Measurements from ENCODE around the gene NTSR1.

The NTSR1 gene

DNA sequence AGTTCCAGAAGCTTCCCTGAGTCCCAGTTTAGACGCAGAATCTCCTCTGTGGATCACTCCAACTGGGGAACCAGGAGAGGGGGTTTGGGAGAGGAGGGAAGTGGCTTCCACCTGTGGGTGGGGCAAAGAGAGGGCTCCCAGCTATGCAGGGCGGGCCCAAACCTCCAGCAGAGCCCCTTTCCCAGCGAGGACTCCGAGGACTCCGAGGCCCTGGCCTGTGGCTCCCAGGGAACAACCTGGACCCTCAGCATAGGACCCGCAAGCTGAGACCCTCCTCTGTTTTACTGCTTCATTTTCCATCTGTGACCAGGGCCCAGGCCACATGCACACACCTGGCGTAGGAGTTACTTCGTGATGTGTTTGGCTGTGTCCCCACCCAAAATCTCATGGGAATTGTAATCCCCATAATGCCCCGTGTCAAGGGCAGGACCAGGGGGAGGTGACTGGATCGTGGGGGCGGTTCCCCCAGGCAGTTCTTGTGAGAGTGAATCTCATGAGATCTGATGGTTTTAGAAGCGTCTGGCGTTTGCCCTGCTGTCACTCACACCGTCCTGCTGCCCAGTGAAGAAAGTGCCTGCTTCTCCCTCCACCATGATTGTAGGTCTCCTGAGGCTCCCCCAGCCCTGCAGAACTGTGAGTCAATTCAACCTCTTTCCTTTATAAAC is 27.9 kb downstream of the NTSR1 start:
- DNase-seq, result no peak
- TF ChIP-seq, protein P1, sequence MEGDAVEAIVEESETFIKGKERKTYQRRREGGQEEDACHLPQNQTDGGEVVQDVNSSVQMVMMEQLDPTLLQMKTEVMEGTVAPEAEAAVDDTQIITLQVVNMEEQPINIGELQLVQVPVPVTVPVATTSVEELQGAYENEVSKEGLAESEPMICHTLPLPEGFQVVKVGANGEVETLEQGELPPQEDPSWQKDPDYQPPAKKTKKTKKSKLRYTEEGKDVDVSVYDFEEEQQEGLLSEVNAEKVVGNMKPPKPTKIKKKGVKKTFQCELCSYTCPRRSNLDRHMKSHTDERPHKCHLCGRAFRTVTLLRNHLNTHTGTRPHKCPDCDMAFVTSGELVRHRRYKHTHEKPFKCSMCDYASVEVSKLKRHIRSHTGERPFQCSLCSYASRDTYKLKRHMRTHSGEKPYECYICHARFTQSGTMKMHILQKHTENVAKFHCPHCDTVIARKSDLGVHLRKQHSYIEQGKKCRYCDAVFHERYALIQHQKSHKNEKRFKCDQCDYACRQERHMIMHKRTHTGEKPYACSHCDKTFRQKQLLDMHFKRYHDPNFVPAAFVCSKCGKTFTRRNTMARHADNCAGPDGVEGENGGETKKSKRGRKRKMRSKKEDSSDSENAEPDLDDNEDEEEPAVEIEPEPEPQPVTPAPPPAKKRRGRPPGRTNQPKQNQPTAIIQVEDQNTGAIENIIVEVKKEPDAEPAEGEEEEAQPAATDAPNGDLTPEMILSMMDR (IDR thresholded peaks at IDR 0.05; ENCODE audit: low read depth, low read length, missing control alignments), result no peak
- H3K27ac ChIP-seq, result no peak overlapping the region
- in situ Hi-C loops (cut with HindIII; ENCODE audit: low pct_ligation_motif_present, low sequenced_read_pairs), result no loop called here
- H3K36me3 ChIP-seq (replicated peaks), result no peaks in the 10 kb centered on the region
- no peaks in the 10 kb centered on the region for H3K27me3 ChIP-seq (replicated peaks)
- no peak overlapping the region for H3K4me3 ChIP-seq (ENCODE audit: low read depth, low read length)

DNA sequence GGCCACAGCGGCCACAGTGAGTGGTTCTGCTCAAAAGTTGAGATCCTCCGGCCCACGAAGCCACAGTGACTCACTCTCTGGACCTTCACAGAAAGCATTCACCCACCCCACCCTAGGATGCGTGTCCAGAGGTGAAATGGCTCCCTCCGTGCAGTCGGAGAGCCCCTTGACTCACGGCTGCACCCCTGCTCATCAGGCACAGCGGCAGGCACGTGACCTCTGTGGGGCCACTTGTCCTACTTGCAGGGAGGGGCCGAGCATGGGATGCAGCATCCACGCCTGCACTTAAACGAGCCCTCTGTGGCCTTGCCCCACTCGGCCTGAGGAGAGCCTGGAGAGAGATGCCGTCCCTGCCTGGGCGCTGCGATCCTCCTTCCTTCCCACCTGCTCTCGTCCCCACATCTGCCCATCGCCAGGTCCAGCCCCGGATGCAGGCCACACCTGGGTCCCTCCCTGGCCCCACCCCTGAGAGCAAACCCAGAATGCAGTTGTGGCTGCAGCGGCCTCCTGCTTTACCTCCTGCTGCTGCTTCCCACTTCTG is 28.7 kb downstream of the NTSR1 start:
- in situ Hi-C loops (cut with HindIII; ENCODE audit: low pct_ligation_motif_present, low sequenced_read_pairs), result no loop called here
- DNase-seq, result no peak
- TF ChIP-seq, protein P1 (IDR thresholded peaks at IDR 0.05; ENCODE audit: low read depth, low read length, missing control alignments), result no peak
- H3K4me3 ChIP-seq (ENCODE audit: low read depth, low read length), result no peak overlapping the region
- H3K36me3 ChIP-seq (replicated peaks), result no peaks in the 10 kb centered on the region
- H3K27ac ChIP-seq, result no peak overlapping the region
- no peaks in the 10 kb centered on the region for H3K27me3 ChIP-seq (replicated peaks)

DNA sequence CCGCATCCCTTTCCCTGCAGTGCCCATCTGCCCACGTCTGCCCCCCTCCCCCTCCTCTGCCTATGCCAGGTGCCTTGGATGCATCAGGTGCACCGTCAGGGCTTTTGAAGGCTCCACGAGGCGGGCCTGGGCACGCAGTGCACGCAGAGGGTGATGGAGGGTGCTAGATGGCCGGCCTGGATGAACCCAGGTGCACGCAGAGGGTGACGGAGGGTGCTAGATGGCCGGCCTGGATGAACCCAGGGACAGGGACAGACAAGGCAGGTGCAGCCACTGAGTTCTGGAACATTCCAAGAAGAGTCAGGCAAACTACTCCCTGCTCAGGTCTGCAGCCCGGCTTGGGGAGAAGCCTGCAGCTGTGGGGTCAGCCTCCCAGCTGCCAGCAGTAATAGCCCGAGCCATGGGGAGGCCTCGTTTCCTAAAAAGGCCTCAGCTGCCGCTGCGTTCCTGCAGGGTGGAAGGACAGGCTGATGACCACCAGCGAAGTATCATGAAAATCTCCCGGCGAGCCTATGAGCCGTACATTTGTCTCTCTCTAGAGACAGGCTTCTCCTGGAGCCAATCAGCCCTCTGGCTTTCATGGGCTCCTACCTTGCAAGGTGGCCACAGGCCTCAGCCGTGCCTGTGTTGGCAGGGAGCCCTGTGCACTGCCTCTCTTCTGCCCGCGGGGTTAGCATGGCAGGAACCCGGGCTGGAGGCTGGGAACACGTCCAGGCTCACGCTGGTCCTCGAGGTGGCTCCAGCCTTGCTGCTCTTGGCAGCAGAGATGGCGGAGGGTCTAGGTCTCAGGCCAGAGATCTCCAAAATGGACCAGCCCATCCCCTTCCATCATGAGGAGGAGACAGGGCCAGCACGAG is 29.6 kb downstream of the NTSR1 start:
- no peak overlapping the region for H3K4me3 ChIP-seq (ENCODE audit: low read depth, low read length)
- in situ Hi-C loops (cut with HindIII; ENCODE audit: low pct_ligation_motif_present, low sequenced_read_pairs), result no loop called here

DNA sequence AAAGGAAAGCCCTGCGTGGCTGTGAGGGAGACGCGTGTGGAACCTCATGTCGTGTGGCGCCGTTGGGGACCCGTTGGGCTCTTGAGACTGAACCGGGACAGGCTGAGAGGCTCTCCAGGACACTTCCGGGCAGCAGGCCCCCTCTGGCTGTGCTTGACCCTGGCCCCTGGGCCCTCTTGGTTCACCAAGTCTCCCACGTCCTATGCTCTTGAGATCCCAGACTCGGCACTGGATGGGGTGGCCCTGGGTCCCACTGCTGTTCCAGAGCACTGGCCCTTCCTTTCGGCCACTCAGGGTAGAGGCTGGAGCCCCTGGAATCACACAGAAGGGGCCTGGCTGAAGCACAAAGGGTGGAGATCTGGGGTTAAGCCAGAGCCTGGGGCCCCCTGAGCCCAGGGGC is 30.4 kb downstream of the NTSR1 start:
- no peaks in the 10 kb centered on the region for H3K36me3 ChIP-seq (replicated peaks)
- DNase-seq, result no peak
- no peak overlapping the region for H3K27ac ChIP-seq
- H3K27me3 ChIP-seq (replicated peaks), result no peaks in the 10 kb centered on the region
- TF ChIP-seq, protein P1 (IDR thresholded peaks at IDR 0.05; ENCODE audit: low read depth, low read length, missing control alignments), result no peak
- H3K4me3 ChIP-seq (ENCODE audit: low read depth, low read length), result no peak overlapping the region
- in situ Hi-C loops (cut with HindIII; ENCODE audit: low pct_ligation_motif_present, low sequenced_read_pairs), result no loop called here

More for the DNA sequence above, 29.6 kb downstream of the NTSR1 start:
- TF ChIP-seq, protein P1 (IDR thresholded peaks at IDR 0.05; ENCODE audit: low read depth, low read length, missing control alignments), result no peak
- DNase-seq, result no peak
- Histone ChIP-seq H3K27me3 (replicated peaks) (no peaks in the 10 kb centered on the region), H3K27ac (no peak overlapping the region), H3K36me3 (replicated peaks) (no peaks in the 10 kb centered on the region)

DNA sequence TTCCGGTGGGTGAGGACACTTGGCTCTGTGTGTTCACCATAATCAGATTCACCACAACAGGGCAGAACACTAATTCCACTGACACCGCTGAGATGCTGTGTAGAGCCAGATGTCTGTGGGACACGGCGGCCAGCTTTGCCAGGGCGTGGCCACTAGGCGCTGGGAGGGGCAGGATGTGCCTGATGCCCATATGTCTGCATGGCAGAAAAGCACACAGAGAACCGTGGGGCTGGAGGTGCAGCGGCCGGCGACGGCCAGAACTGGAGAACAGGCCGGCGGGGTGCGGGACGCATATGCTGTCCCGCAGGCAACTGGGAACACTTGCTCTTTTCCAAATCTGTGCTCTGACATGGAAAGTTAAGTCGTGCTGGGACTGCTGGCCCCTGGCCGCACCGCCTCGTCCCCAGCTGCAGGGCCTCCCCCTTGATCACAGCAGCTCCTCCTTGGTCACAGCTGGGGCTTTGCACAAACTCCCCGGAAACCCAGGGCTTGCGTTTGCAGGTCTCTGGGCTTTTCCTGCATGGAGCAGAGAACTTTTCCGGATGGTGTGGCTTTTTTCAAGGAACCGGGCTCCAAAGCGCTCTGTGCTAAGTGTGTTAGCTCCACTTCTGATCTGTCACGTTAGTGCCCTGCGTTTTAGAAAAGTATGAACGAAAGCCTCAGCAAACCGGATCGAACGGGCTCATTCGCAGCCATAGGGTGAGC is 31.1 kb downstream of the NTSR1 start:
- no peak overlapping the region for H3K4me3 ChIP-seq (ENCODE audit: low read depth, low read length)
- in situ Hi-C loops (cut with HindIII; ENCODE audit: low pct_ligation_motif_present, low sequenced_read_pairs), result no loop called here
- TF ChIP-seq, protein P1 (IDR thresholded peaks at IDR 0.05; ENCODE audit: low read depth, low read length, missing control alignments), result no peak
- no peak for DNase-seq
- peak overlapping the region; percentile 24 for H3K27ac ChIP-seq
- H3K27me3 ChIP-seq (replicated peaks), result no peaks in the 10 kb centered on the region
- no peaks in the 10 kb centered on the region for H3K36me3 ChIP-seq (replicated peaks)
